ENCODE data around the gene PPP2R5C.
"Not testable (repeated sequence)": the region's sequence is repeated elsewhere in the genome, so short reads cannot be mapped to it uniquely, and the experiment has no call there.

PPP2R5C gene

DNA sequence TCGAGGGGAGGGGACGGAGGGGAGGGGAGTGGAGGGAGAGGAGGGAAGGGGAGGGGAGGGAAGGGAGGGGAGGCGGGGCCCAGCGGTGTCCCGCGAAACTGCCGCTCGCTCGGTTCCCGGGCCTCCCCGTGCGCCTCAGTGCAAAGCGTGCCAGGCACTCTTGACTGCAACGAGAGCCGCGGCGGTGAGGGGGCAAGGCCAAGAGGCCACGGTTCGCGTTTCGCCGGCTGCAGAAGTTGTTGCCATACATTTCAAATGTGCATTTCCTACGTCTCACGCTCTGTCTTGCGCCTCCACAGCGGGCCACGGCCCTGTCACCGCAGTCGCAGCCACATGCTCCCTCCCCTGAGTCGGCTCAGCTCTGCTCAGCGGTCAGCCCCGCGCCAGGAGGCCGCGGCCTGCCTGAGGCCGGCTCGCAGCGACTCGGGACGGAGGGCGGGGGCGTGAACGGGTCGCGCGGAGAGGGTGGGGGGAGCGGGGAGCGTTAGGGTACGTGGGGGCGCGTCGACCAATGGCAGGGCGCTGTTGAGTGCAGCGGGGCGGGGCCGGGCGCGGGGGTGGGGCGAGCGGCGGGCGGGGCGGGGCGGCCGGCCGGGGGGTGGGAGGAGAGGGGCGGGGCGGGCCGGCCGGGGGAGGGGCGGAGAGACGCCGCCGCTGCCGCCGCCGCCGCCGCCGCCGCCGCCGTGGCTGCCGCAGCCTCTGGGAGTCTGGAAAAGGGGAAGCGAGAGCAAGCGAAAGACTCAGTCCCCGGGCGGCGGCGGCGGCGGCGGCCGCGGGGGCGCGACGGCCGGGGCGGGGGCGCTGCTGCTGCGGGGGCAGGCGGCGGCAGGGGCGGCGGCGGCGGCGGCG, at the start of gene PPP2R5C:
Gene PPP2R5C (plus strand): TSS at position 678 of the 849 bp plus-strand sequence. CDS start 185 bp downstream, outside the sequence.
- in situ Hi-C loops (cut with HindIII; ENCODE audit: low sequenced_read_pairs) = no loop called here
- peak within 1 kb of the TSS; percentile 81 for H3K4me3 ChIP-seq (ENCODE audit: low read depth, low read length)
- TF ChIP-seq, protein P1, sequence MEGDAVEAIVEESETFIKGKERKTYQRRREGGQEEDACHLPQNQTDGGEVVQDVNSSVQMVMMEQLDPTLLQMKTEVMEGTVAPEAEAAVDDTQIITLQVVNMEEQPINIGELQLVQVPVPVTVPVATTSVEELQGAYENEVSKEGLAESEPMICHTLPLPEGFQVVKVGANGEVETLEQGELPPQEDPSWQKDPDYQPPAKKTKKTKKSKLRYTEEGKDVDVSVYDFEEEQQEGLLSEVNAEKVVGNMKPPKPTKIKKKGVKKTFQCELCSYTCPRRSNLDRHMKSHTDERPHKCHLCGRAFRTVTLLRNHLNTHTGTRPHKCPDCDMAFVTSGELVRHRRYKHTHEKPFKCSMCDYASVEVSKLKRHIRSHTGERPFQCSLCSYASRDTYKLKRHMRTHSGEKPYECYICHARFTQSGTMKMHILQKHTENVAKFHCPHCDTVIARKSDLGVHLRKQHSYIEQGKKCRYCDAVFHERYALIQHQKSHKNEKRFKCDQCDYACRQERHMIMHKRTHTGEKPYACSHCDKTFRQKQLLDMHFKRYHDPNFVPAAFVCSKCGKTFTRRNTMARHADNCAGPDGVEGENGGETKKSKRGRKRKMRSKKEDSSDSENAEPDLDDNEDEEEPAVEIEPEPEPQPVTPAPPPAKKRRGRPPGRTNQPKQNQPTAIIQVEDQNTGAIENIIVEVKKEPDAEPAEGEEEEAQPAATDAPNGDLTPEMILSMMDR (IDR thresholded peaks at IDR 0.05; ENCODE audit: low read depth, low read length) = no peak
- DNase-seq (ENCODE audit: low read depth, low spot score) = peak; percentile 86

DNA sequence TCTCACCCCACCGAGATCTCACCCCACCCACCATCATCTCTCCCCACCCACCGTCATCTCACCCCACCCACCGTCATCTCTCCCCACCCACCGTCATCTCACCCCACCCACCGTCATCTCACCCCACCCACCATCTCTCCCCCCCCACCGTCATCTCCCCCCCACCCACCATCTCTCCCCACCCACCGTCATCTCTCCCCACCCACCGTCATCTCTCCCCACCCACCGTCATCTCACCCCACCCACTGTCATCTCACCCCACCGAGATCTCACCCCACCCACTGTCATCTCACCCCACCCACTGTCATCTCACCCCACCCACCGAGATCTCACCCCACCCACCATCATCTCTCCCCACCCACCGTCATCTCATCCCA, 49.7 kb upstream of the PPP2R5C start:
- in situ Hi-C loops (cut with HindIII; ENCODE audit: low sequenced_read_pairs); DNase-seq (ENCODE audit: low read depth, low spot score); H3K4me3 ChIP-seq (ENCODE audit: low read depth, low read length): not testable (repeated sequence)

DNA sequence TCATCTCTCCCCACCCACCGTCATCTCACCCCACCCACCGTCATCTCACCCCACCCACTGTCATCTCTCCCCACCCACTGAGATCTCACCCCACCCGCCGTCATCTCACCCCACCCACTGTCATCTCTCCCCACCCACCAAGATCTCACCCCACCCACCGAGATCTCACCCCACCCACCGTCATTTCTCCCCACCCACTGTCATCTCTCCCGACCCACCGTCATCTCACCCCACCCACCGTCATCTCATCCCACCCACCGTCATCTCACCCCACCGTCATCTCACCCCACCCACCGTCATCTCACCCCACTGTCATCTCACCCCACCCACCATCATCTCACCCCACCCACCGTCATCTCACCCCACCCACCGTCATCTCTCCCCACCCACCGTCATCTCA, 49.2 kb upstream of the PPP2R5C start:
- DNase-seq (ENCODE audit: low read depth, low spot score); H3K4me3 ChIP-seq (ENCODE audit: low read depth, low read length); in situ Hi-C loops (cut with HindIII; ENCODE audit: low sequenced_read_pairs): not testable (repeated sequence)

DNA sequence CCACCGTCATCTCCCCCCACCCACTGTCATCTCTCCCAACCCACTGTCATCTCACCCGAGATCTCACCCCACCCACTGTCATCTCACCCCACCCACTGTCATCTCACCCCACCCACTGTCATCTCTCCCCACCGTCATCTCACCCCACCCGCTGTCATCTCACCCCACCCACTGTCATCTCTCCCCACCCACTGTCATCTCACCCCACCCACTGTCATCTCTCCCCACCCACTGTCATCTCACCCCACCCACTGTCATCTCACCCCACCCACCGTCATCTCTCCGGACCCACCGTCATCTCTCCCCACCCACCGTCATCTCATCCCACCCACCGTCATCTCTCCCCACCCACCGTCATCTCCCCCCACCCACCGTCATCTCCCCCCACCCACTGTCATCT, 48.4 kb upstream of the PPP2R5C start:
- DNase-seq (ENCODE audit: low read depth, low spot score) = not testable (repeated sequence)

DNA sequence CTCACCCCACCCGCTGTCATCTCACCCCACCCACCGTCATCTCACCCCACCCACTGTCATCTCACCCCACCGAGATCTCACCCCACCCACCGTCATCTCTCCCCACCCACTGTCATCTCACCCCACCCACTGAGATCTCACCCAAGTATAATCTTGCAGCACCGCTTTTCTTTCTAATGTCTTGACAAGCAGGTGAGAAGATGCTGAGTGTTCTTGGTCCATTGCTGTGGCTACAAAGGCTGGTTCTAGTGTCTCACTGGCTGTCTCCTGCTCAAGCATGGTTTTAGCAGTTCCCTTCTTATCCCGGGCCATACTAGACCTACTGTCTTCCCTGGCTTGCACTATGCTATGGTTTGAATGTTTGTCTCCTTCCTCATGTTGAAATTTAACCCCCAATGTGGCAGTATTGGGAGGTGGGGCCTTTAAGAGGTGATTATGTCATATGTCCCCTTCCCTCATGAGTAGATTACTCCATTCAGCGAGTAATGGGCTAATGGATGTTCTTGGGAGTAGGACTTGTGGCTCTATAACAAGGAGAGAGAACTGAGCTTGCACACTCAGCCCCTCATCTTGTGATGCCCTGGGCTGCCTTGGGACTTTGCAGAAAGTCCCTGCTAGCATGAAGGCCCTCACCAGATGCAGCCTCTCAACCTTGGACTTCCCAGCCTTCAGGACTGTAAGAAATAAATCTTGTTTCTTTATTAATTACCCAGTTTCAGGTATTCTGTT, 47.7 kb upstream of the PPP2R5C start:
- in situ Hi-C loops (cut with HindIII; ENCODE audit: low sequenced_read_pairs) = no loop called here
- DNase-seq (ENCODE audit: low read depth, low spot score) = no peak
- H3K4me3 ChIP-seq (ENCODE audit: low read depth, low read length) = no peak overlapping the region

More for the DNA sequence above, 48.4 kb upstream of the PPP2R5C start:
- H3K4me3 ChIP-seq (ENCODE audit: low read depth, low read length); in situ Hi-C loops (cut with HindIII; ENCODE audit: low sequenced_read_pairs): not testable (repeated sequence)

DNA sequence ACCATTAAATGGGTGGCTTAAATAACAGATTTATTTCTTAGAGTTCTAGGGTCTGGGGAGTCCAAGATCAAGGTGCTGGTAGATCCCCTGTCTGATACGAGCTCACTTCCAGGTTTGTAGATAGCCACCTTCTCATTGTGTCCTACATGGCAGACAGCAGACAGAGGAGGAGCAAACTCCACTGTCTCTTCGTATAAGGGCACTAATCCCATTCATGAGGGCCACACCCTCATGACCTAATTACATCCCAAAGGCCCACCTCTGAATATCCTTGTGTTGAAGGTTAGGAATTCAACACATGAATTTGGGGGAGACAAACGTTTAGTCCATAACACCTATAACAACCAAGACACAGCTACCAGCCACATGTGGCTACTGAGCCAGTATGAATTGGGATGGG, 47.1 kb upstream of the PPP2R5C start:
- no peak for DNase-seq (ENCODE audit: low read depth, low spot score)
- H3K4me3 ChIP-seq (ENCODE audit: low read depth, low read length) = no peak overlapping the region
- in situ Hi-C loops (cut with HindIII; ENCODE audit: low sequenced_read_pairs) = no loop called here
- TF ChIP-seq, protein P1 (IDR thresholded peaks at IDR 0.05; ENCODE audit: low read depth, low read length) = no peak

More for the DNA sequence above, 47.7 kb upstream of the PPP2R5C start:
- TF ChIP-seq, protein P1 (IDR thresholded peaks at IDR 0.05; ENCODE audit: low read depth, low read length) = no peak

DNA sequence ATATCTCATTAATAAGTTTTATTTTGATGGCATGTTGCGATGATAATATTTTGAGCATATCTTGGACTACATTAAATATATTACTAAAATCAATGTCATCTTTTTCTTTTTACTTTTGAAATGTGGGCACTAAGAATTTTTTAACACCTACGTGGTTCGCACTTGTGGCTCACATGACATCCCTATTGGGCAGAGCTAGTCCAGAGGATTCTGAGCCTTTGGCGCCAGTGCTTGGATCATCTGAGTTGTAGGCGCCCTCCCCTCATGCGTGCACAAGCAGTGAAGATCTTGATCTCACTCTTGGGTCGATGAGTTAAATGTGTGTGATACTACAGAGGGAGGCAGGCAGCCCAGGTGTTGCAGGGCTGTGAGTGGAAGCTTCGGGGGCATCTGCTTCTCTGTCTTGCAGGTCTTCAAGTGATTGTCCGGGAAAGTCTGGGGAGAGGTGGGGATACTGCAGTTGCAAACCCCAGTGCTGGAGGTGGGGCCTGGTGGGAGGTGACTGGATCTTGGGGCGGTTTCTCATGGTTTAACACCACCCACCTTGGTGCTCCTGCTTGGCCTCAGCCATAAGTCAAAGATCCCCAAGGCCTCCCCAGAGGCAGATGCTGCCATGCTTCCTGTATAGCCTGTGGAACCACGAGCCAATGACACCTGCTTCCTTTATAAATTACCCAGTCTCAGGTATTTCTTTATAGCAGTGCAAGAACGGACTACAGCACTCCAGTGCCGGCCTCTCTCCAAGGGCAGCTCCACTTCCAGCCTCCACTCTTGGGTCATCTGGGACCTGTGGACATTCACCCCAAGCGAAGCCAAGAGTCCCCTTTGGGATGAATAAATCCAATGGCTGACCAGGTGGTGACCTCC, 46.1 kb upstream of the PPP2R5C start:
- in situ Hi-C loops (cut with HindIII; ENCODE audit: low sequenced_read_pairs) = no loop called here
- H3K4me3 ChIP-seq (ENCODE audit: low read depth, low read length) = no peak overlapping the region
- no peak for DNase-seq (ENCODE audit: low read depth, low spot score)
- TF ChIP-seq, protein P1 (IDR thresholded peaks at IDR 0.05; ENCODE audit: low read depth, low read length) = no peak
